HG03175 (cell line): ENCODE results near the gene WNT6.

Experiments used
- ATAC-seq: cut with Tn5 transposase; IDR thresholded peaks from one replicate; pipeline ENCODE4 v1.9.1; 2021; ENCODE audit warnings: mild to moderate bottlenecking, moderate library complexity; ENCODE audit not compliant: unreplicated experiment

The WNT6 gene

DNA sequence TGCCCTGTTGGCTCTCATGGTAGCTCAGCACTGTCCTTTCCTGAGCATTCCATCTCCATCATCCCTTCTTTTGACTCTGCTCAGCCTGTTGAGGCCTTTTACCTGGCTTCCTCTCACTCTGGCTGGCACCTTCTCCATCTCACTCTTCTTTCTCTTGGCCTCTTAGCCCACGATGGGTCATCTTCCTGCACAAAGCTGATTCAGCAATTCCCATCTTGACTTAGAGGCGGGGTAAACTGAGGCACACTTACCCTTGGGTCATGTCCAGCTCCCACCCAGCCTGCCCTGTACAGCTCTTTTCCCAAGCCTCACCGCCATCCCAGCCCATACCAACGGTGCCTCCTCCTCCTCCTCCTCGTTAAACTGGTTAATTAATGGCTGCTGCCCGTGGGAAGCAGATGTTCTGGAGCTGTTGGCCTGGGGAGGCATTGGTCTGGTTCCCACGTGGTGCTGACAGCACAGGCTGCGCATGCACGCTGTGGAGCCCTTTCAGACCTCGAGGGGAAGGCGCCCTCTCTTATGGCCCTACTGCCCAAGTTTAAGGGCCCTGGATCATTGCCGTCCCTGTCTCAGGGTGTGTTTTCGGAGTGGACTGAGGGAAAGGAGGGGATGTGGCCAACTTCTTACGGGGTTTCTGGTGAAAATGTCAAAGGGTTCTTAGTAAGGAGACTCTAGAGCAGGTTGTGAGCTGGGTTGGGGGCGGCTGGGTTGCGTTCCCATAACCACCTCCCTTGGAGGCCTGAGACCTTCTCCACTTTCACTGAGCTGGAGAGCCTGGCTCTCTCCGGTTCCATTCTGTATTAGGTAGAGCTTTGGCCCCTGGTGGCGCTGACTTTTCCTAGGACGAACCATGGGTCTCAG lies 31.9 kb downstream of the WNT6 start:
- no peak for ATAC-seq

DNA sequence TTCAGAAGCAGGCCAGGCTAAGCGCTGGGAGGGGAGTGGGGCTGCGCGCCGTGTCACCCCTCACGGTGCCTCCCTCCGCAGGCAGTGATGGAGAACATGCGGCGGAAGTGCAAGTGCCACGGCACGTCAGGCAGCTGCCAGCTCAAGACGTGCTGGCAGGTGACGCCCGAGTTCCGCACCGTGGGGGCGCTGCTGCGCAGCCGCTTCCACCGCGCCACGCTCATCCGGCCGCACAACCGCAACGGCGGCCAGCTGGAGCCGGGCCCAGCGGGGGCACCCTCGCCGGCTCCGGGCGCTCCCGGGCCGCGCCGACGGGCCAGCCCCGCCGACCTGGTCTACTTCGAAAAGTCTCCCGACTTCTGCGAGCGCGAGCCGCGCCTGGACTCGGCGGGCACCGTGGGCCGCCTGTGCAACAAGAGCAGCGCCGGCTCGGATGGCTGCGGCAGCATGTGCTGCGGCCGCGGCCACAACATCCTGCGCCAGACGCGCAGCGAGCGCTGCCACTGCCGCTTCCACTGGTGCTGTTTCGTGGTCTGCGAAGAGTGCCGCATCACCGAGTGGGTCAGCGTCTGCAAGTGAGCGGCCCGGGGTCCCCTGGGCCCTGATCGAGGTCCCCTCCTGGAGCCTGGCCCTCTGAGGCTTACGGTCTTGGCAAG lies 33.2 kb downstream of the WNT6 start:
- peak; percentile 49 for ATAC-seq

DNA sequence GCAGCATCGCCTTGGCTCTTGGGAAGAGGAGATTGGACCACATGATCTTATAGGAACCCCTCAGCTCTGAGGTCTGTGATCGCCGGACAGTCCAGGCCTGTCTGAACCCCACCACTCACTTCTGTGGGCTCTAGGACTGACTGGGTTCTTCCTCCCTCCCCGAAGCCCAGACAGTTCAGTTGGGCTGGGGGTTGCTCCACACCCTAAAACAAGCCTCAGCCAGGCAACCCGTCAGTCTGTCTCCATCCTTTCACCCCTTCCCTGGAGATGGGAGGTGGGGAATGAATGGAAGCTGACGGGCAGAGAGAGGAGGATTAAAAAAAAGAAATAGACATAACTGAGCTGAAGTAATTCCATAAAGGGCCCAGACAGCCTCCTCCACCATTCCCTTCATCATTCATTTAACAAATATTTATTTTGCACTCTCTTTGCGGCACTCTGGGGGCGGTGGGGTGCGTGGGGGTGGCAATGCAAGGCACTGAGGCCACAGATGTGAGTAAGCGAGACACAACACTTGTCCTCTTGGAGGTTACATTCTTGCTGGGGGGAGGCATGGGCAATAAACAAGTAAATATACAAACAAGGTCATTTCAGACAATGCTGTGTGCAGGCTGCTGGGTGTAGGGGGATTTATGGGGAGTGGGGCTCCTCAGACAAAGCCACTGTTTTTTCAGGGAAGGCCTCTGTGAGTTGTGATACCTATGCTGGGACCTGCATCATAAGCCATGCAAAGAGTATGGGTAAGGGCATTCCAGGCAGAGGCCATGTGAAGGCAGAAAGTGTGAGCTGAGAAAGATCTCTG lies 33.9 kb downstream of the WNT6 start:
- ATAC-seq: no peak

DNA sequence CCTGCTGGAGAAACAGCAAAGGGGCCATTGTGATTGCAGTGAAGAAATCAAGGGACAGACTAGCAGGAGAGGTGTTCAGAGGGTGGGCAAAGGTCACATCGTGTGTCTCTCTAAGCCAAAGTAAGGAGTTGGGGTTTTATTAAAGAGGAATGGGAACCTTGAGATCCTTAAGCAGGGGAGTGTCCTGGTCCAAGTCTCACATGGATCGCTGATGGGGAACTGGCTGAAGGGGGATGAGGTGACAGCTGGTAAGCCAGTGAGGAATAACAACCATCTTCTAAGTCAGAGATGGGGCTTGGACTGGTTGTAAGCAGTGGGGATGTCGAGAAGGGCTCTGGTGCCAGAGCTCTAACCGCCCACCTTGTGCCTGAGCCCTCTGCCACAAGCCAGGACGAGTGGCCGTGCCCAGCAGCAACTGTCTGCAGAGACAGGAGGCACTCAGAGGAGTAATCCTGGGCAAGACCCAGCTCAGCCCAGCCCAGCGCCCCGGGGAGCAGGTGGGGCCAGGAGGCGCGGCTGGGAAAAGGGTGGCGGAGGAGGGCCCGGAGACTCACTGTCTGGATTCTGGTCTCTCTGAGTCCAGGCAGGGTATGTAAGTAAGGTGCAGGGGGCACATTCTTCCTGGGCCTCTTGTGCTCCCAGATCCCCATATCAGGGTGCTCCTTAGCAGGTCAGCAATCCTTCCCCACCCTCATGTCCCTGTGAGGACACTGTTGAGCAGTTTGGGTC lies 34.7 kb downstream of the WNT6 start:
- no peak for ATAC-seq

DNA sequence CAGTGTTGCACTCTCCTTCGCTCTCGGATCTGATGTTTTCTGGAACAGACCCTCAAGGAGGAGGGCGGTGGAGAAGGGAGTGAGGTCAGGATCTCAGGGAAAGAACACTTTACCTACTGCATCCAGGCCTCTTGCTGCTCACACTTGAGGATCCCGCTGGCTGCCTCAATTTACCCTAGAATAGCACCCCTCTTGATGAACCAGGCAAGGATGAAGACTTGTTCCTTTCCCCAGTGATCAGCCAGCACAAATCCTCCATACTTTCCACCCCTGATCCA lies 35.2 kb downstream of the WNT6 start:
- no peak for ATAC-seq

DNA sequence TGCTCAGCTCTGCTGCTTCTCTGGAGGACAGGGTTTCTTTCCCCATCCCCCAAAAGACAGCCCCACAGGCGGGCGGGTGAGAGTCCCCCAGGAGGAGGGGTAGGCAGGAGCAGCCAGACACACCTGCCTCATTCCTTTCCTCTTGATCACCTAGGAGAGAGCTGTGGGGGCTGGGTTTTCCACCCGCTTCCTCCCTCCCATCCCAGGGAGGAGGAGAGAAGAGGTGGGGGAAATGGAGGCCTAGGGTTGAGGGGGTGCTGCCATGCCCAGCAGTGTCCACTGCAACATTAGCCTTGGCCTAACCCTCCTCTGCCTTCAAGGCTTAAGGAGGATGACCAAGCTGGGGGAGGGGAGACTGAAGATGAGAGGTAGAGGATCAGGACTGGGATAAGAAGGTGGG lies 35.7 kb downstream of the WNT6 start:
- no peak for ATAC-seq

DNA sequence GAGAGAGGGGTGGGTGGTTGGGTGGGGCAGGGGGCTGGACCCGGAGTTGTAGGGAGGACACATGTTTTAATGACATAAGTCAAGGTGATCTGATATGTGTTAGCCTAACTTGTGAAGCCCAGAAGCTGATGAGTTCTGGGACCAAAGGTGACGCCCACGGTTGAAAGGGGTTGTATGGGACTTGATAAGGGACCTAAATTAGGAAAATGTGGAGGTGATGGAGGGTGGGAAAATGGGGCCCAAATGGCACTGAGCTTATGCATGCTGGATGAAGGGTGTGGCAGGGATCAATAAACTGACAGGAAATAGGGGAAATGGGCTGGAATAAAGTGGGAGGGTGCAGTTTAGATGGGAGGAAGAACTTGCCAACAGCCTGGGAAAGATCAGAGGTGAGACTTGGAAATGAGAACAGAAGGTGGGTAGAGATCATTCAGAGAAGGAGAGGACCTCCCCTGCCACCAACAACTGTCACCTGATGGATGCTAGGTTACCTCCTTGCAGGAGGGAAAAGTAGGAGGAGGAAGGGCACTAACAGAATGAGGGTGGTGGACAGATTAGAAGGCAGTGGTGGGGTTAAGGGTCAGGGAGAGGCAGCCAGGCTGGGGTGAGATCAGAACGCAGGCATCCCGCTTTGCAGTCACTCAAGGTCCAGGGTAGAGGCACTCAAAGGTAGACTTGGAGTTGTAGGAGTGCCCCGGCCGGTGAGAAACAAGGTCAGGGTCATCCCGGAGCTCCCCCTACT lies 36.3 kb downstream of the WNT6 start:
- ATAC-seq: peak; percentile 21

DNA sequence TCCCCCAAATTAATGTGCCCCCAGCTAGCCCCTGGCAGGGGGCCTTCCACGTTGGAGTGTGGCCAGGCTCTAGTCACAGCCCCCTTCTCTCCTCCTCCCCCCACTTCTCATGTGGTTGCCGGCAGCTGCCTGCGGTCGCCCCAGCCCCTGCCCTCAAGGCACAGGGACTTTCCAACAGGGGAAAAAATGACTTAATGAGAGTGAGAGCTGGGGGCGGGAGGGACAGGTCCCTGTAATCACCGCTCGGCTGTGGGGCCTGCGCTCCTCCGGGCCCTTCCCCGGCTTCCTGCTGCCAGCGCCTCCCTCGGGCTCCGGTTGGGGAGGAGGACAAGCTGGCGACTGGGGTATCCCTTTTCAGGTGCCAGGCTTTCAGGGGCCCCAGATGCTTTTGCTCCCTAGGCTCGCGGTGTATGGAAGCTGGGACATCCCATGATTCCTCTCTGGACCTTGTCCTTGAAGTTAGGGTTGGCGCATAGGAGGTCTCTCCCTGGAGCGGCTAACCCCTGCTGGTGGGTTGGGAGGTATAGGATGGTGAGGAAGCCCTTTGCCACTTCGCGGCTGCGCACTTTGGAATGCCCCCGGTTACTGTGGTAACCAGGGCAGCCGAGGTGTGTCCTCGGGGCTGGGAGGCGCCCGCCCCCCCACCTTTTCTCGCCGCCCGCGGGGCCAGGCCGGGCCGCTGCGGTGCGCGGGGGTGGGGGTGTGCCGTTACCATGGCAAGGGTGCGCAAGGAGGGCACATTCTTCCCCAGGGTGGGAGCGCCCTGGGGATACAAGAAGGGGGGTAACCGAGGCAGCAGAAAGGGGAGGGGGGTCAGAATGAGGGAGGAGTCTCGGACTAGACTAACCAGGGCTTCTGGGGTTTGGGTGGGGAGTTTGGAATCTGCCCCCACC lies 37.1 kb downstream of the WNT6 start:
- ATAC-seq: peak; percentile 65

DNA sequence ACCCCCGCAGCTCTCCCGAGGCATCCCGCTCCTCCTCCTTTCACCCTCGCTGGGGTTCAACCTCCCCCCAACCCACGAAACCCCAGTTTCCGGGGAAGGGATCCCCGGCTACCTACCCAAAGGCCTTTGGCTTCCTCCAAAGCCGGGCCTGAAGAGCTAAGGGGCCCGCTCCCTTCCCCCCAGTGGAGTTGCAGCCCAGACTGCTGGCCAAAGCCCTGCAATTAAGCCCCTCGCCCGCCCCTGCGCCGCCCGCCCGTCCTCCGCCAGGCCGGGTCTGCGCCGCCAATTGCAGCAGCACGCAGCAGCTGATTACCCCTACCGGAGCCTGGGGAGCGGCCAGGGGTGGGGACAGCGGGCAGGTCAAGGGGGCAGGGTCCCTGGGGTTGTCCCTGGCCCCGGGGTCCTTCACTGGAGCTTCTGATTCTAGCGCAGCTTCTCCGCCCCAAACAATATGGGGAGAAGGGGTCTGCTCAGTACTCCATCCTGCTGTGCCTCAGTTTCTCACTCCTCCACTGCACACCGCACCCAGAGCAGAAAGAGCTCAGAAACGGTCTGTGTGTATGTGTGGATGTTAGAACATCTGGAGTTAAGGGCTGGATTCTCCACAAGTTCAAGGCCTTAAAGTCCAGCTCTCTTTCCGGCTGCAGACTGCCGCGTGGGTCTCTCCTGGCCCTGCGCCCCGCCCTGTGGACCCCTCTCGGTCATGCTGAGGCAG lies 37.9 kb downstream of the WNT6 start:
- ATAC-seq: no peak

DNA sequence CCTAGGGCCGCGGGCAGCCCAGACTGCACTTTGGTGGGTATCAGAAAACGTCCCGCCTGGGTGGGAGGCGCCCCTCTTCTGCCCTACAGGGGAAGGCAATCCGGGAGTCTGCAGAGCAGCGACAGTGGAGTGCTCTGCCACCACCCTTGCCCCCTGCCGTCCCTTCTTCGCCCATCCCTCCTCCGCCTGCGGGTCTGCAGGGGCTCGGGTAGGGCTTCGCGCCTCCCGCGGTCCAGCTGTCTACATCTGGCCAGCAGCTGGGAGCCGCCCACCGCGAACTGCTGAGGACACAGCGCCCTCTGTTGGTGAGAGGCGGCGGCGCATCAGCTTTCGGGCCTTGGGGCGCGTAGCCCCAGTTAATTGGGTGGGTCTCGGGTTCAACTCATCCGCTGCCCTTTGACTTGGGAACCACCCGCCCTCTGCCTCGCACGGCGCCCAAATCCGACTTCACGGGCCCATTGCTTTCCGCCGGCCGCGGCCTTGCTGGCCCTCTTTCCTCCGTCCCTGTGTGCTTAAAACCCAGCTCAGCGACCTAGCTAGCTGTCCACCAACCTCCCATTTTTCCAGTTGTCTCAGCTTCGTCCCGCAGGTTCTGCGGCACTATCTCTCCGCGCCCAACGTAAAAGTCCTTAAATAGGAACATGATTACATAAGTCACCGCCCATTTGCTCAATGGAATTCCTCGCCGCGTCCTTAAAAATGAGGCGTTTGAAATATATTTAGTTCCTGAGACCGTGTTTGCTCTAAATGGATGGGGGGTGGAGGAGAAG lies 38.7 kb downstream of the WNT6 start:
- ATAC-seq: peak; percentile 36

DNA sequence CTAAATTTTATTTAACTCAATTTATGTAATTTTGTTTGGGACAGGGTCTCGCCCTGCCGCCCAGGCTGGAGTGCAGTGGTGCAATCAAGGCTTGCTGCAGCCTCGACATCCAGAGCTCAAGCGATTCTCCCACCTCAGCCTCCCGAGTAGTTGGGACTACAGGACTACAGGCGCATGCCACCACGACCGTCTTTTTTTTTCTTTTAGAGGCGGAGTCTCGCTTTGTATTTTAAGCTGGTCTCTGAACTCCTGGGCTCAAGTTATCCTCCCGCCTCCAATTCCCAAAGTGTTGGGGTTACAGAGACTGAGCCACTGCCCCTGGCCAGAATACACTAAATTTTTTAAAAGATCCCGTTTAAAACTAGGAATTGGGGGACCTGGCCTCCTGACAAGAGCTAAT lies 39.5 kb downstream of the WNT6 start:
- no peak for ATAC-seq

DNA sequence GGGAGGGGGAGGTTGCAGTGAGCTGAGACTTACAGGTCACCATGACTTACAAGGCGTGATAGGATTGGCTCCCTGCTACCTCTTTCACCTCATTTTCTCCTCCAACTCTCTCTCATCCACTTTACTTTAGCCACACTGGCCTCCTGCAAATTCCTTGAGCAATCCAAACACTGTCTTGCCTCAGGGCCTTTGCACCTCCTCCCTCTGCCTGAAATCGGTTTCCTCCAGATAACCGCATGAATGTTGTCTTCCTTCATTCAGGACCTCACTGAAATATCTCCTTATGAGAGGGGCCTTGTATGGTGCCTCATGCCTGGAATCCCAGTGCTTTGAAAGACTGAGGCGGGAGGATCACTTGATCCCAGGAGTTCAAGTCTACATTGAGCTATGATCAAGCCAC lies 42.8 kb downstream of the WNT6 start:
- no peak for ATAC-seq

DNA sequence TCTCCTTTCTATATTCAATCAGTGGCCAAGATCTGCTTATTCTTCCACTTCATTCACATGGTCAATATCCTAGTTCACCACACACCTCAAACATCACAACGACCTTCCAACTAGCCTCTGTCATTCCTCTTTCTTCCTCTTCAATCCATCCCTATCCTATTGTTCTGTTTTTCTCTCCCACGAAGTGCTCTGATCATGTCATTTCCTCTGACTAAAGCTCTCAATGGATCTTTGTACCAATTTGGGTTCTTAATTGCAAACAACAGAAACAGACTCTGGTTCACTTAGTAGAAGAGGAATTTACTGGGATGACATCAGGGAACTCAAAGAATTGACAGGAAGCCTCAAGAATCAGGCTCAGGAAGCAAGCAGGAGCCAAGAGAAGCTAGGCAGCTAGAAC lies 44.6 kb downstream of the WNT6 start:
- no peak for ATAC-seq

DNA sequence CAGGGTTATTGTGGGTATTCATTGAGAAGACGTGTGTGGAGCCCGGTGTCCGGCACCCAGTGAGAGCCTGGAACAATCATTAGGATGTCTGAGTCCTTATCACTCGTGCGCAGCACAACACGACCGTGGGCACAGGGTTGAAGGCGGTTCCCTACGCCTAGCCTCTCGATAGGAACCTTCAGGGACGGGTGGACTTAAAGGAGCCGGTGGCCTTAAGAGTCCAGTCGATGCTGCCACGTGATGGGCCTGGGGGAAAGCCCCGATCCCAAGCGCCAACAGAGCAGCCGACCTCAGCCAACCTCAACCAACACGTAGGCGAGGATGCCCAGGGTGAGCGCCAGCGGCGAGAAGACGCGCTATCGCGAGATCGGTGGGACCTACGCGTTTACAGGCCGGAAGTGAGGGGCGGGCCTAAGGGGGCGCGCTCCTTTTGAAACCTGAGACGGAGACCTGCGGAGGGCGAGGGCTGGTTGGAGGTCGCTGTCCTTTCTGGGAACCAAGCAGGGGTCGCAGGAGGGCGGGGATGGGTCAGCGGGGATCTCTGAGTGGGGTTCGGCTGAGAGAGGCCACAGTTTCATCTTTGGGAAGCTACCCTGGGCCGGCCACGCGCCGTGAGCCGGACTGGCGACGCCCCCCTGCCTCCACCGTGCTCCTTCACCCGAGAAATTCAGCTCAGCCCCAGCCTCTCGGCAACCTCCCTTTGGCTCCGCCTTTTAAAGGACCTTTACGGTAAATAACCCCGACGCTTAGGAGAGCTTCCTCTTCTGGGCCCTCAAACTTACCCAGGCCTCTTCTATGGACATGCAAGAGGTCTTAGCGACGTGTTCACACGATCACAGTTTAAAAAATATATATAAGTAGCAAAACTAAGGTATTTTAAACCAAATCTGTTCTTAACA lies 49.4 kb downstream of the WNT6 start:
- peak; percentile 94 for ATAC-seq

DNA sequence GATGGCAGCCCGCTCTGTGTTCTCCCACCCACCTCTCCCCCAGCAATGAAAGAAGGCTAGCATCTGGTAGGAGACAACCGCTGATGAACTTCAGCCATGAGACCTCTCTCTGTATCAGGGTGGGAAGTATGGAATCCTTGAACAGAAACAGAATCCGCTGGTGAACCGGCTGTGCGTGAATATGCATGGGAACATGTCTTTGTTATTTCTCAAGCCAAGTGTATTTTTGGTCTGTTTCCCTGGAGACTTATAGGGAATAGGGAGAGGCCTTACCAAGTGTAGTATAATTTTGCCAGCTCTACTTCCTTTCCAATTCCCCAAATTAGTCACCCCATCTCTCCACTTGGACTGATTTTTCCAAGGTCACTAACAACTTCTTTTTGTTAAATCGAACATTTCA lies 51.1 kb downstream of the WNT6 start:
- no peak for ATAC-seq

DNA sequence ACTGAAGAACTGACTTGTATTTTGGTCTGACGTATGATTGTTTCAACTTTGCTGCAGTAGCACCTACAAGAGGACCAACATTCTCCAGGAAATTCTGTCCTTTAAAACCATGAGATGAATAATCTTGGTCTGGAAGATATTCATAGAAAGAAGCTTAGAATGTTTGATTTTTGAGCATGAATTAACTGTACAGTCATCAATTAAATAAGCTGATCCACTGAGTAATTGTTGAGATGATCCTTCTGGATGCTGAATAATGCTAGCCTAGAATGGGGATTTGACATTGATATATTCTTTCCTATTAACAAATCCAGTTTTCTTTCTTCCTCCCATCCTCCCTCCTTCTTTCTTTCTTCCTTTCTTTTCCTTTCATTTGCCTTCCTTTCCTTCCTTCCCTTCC lies 60.9 kb downstream of the WNT6 start:
- ATAC-seq: no peak
